Activated CD4-positive, alpha-beta T cell treated with anti-CD3 and anti-CD28 coated beads, Interleukin-2, amount 10 ng/mL, durations not matched to agents 7 days and 5 days (primary cell): ENCODE results near the gene CCHCR1. TPM values are rescaled to one million over a fixed set of nuclear protein-coding genes. Genes with fewer than 3 reads are reported as not detected.
"Not testable (repeated sequence)": the region's sequence is repeated elsewhere in the genome, so short reads cannot be mapped to it uniquely, and the experiment has no call there.

Source experiments
- CTCF ChIA-PET: fragments of 350-600 bp; sonication (Branson Sonifier 250); formaldehyde crosslinking; loops from one replicate; lab custom pipeline; 2021; ENCODE audit warnings: antibody characterized with exemption; lab: Charles Lee
- POLR2A ChIA-PET: fragments of 350-600 bp; sonication (Branson Sonifier 250); formaldehyde crosslinking; loops from one replicate; lab custom pipeline; 2021; ENCODE audit warnings: antibody characterized with exemption; lab: Charles Lee
- DNase-seq: peaks from one replicate; pipeline ENCODE4 v3.0.0-alpha.2; 2020
- H3K27ac Mint-ChIP-seq: one replicate; pipeline ENCODE4 v1.8.0; 2021; ENCODE audit warnings: mild to moderate bottlenecking, moderate library complexity, mixed read lengths
- H3K27me3 Mint-ChIP-seq: one replicate; pipeline ENCODE4 v1.8.0; 2021; ENCODE audit warnings: mixed read lengths
- H3K36me3 Mint-ChIP-seq: one replicate; pipeline ENCODE4 v1.8.0; 2021; ENCODE audit warnings: low read depth, mixed read lengths
- H3K4me1 Mint-ChIP-seq: one replicate; pipeline ENCODE4 v1.8.0; 2021; ENCODE audit warnings: mixed read lengths
- H3K4me3 Mint-ChIP-seq: one replicate; pipeline ENCODE4 v1.8.0; 2021; ENCODE audit warnings: mild to moderate bottlenecking, moderate library complexity, mixed read lengths
- H3K9me3 Mint-ChIP-seq: one replicate; pipeline ENCODE4 v1.8.0; 2021; ENCODE audit warnings: mixed read lengths
- total RNA-seq, 2 experiments: library from RNA; stranded (reverse); gene quantifications; one replicate each; pipeline ENCODE4 v1.2.3, GENCODE V29; 2021

Gene CCHCR1
- total RNA-seq, 2 experiments from 2014 or later: 43.4 to 44.7 TPM

- Mint-ChIP-seq H3K4me3 (no peak overlapping the region), H3K36me3 (peaks cover 18% of the 10 kb centered on the region), H3K4me1 (peaks cover 17% of the 10 kb centered on the region), H3K9me3 (no peaks in the 10 kb centered on the region), H3K27me3 (no peaks in the 10 kb centered on the region), H3K27ac (no peak overlapping the region)
- ChIA-PET POLR2A (no interaction called here), CTCF (interaction anchor here (1.9 to 2.2 kb wide), 3 partner anchors 15 to 31 kb away, joined by 4 to 10 read pairs (median 5); no protein-coding TSS in a partner anchor)
- no peak for DNase-seq
These were observed 8.4 kb upstream of the CCHCR1 start for GRCh38 chr6:31165986-31166385.

GRCh38 chr6:31165064-31165832 lies 7.6 kb upstream of the CCHCR1 start:
- H3K9me3 Mint-ChIP-seq, H3K27me3 Mint-ChIP-seq, H3K4me3 Mint-ChIP-seq, POLR2A ChIA-PET, H3K27ac Mint-ChIP-seq, DNase-seq: not testable (repeated sequence)
- peaks cover 21% of the 10 kb centered on the region for H3K4me1 Mint-ChIP-seq
- peaks cover 22% of the 10 kb centered on the region for H3K36me3 Mint-ChIP-seq
- CTCF ChIA-PET: interaction anchor here (0.5 to 2.2 kb wide), 5 partner anchors 16 to 1487 kb away, joined by 3 to 10 read pairs (median 4); no protein-coding TSS in a partner anchor

- Mint-ChIP-seq H3K36me3 (peaks cover 27% of the 10 kb centered on the region), H3K4me1 (peaks cover 27% of the 10 kb centered on the region)
- H3K4me3 Mint-ChIP-seq, H3K9me3 Mint-ChIP-seq, DNase-seq, H3K27me3 Mint-ChIP-seq, H3K27ac Mint-ChIP-seq, POLR2A ChIA-PET: not testable (repeated sequence)
- CTCF ChIA-PET: interaction anchor here (1.3 to 2.2 kb wide), 5 partner anchors 10 to 41 kb away, joined by 3 to 10 read pairs (median 4); no protein-coding TSS in a partner anchor
These were observed 7.0 kb upstream of the CCHCR1 start for GRCh38 chr6:31164475-31165063.

GRCh38 chr6:31163922-31164321 lies 6.3 kb upstream of the CCHCR1 start:
- ChIA-PET CTCF (interaction anchor here (1.3 kb wide), 1 partner anchor 9 kb away, joined by 3 read pairs; no protein-coding TSS in a partner anchor), POLR2A (no interaction called here)
- peaks cover 33% of the 10 kb centered on the region for H3K36me3 Mint-ChIP-seq
- peaks cover 32% of the 10 kb centered on the region for H3K4me1 Mint-ChIP-seq
- H3K27ac Mint-ChIP-seq: no peak overlapping the region
- no peaks in the 10 kb centered on the region for H3K27me3 Mint-ChIP-seq
- no peaks in the 10 kb centered on the region for H3K9me3 Mint-ChIP-seq
- no peak overlapping the region for H3K4me3 Mint-ChIP-seq
- no peak for DNase-seq

GRCh38 chr6:31162463-31163165 lies 5.0 kb upstream of the CCHCR1 start:
- POLR2A ChIA-PET: no interaction called here
- no peaks in the 10 kb centered on the region for H3K27me3 Mint-ChIP-seq
- CTCF ChIA-PET: interaction anchor here (0.6 to 1.2 kb wide), 2 partner anchors 12 to 27 kb away, joined by 3 to 4 read pairs; no protein-coding TSS in a partner anchor

GRCh38 chr6:31161216-31162126 lies 3.9 kb upstream of the CCHCR1 start:
- POLR2A ChIA-PET: no interaction called here

More at GRCh38 chr6:31162463-31163165, 5.0 kb upstream of the CCHCR1 start:
- Mint-ChIP-seq H3K27ac (no peak overlapping the region), H3K9me3 (no peaks in the 10 kb centered on the region), H3K36me3 (peaks cover 35% of the 10 kb centered on the region), H3K4me1 (peaks cover 36% of the 10 kb centered on the region), H3K4me3 (no peak overlapping the region)
- no peak for DNase-seq

GRCh38 chr6:31158863-31159855 lies 1.6 kb upstream of the CCHCR1 start:
- Mint-ChIP-seq H3K27me3 (no peaks in the 10 kb centered on the region), H3K4me1 (peaks cover 49% of the 10 kb centered on the region), H3K36me3 (peaks cover 45% of the 10 kb centered on the region), H3K4me3 (peak overlapping the region; percentile 87), H3K9me3 (no peaks in the 10 kb centered on the region), H3K27ac (peak overlapping the region; percentile 84)
- ChIA-PET POLR2A (interaction anchor here (0.9 kb wide), 1 partner anchor 542 kb away, joined by 10 read pairs; the partner anchor contains the start of genes MRPS18B and PPP1R10), CTCF (interaction anchor here (0.9 to 3.3 kb wide), 6 partner anchors 12 to 241 kb away, joined by 3 to 20 read pairs (median 7); no protein-coding TSS in a partner anchor)
- peak; percentile 32 for DNase-seq

More at GRCh38 chr6:31161216-31162126, 3.9 kb upstream of the CCHCR1 start:
- H3K4me1 Mint-ChIP-seq: peaks cover 47% of the 10 kb centered on the region
- no peaks in the 10 kb centered on the region for H3K9me3 Mint-ChIP-seq
- no peak for DNase-seq
- H3K4me3 Mint-ChIP-seq: no peak overlapping the region
- CTCF ChIA-PET: interaction anchor here (1.0 kb wide), 1 partner anchor 205 kb away, joined by 3 read pairs; no protein-coding TSS in a partner anchor
- H3K27ac Mint-ChIP-seq: peak overlapping the region; percentile 33
- no peaks in the 10 kb centered on the region for H3K27me3 Mint-ChIP-seq
- peaks cover 35% of the 10 kb centered on the region for H3K36me3 Mint-ChIP-seq

GRCh38 chr6:31158140-31158862 lies 699 bp upstream of the CCHCR1 start, which contains the start of gene TCF19:
Gene TCF19, plus strand, starts transcription at chr6:31158589. Its CDS starts 881 bp downstream, at chr6:31159470.
- peak within 1 kb of the TSS; percentile 87 for H3K4me3 Mint-ChIP-seq
- DNase-seq: peak; percentile 99
- peak within 1 kb of the TSS; percentile 84 for H3K27ac Mint-ChIP-seq
- ChIA-PET POLR2A (interaction anchor here (0.9 kb wide), 1 partner anchor 541 kb away, joined by 10 read pairs; the partner anchor contains the start of genes MRPS18B and PPP1R10), CTCF (interaction anchor here (0.7 to 3.3 kb wide), 11 partner anchors 11 to 1228 kb away, joined by 3 to 20 read pairs (median 3); no protein-coding TSS in a partner anchor)
- H3K36me3 Mint-ChIP-seq: peaks cover 44% of the 10 kb centered on the region
- H3K27me3 Mint-ChIP-seq: no peaks in the 10 kb centered on the region
- peaks cover 46% of the 10 kb centered on the region for H3K4me1 Mint-ChIP-seq
- no peaks in the 10 kb centered on the region for H3K9me3 Mint-ChIP-seq

GRCh38 chr6:31156641-31157040 lies 961 bp downstream of the CCHCR1 start:
- ChIA-PET CTCF (interaction anchor here (1.1 to 3.3 kb wide), 5 partner anchors 9 to 210 kb away, joined by 3 to 20 read pairs (median 4); no protein-coding TSS in a partner anchor), POLR2A (no interaction called here)
- Mint-ChIP-seq H3K4me3 (peak overlapping the region; percentile 87), H3K27me3 (no peaks in the 10 kb centered on the region), H3K4me1 (peaks cover 36% of the 10 kb centered on the region), H3K36me3 (peaks cover 31% of the 10 kb centered on the region), H3K27ac (no peak overlapping the region), H3K9me3 (no peaks in the 10 kb centered on the region)
- DNase-seq: no peak

GRCh38 chr6:31154436-31154835 lies 3.2 kb downstream of the CCHCR1 start:
- H3K27ac Mint-ChIP-seq: no peak overlapping the region
- CTCF ChIA-PET: interaction anchor here (1.4 kb wide), 1 partner anchor 9 kb away, joined by 3 read pairs; no protein-coding TSS in a partner anchor
- POLR2A ChIA-PET: no interaction called here
- no peaks in the 10 kb centered on the region for H3K27me3 Mint-ChIP-seq
- H3K4me3 Mint-ChIP-seq: no peak overlapping the region
- peaks cover 21% of the 10 kb centered on the region for H3K4me1 Mint-ChIP-seq
- H3K9me3 Mint-ChIP-seq: no peaks in the 10 kb centered on the region
- DNase-seq: no peak
- H3K36me3 Mint-ChIP-seq: peaks cover 20% of the 10 kb centered on the region
